Adipose tissue (tissue), 3 donors: ENCODE measurements around the gene TMEM106C. TPM values are rescaled to one million over a fixed set of nuclear protein-coding genes. Genes with fewer than 3 reads are reported as not detected.

ENCODE experiments used
- H3K27ac ChIP-seq: one replicate; pipeline ENCODE4 v1.5.1; 2013; ENCODE audit warnings: low read depth, low read length
- WGBS, 3 donors: extraction: QIAGEN DNeasy Blood & Tissue Kit; methylation state at CpG; one replicate each; pipeline ENCODE4 v1.1.7; 2013; 5-methylcytosine and 5-hydroxymethylcytosine counted together
- polyA plus RNA-seq, 3 donors: library from polyadenylated mRNA; stranded (reverse); fragments of 200-250 nt; gene quantifications; one replicate each; pipeline ENCODE4 v1.2.3, GENCODE V29; 2013
- donor health status: healthy with polysubstance abuse.
- donor health status: Bipolar disorder and iron deficiency.
- donor health status: healthy.

TMEM106C gene
- polyA plus RNA-seq, 3 donors, result 21.9 to 52.5 (median 37.9) TPM

- 1 to 2% (median 1%) methylated on average over 62 to 83 of the region's 83 CpGs for WGBS, 3 donors
- H3K27ac ChIP-seq, result no peak within 1 kb of the TSS
These were observed 40.9 kb downstream of the TMEM106C start, which contains the start of gene COL2A1 for GRCh38 chr12:48004053-48004941. Gene COL2A1, minus strand, starts transcription at chr12:48004476. Its CDS starts 155 bp downstream, at chr12:48004321.

- 44 to 57% (median 47%) methylated on average over 26 to 30 of the region's 30 CpGs for WGBS, 3 donors
- no peak overlapping the region for H3K27ac ChIP-seq
These were observed 41.8 kb downstream of the TMEM106C start for GRCh38 chr12:48005001-48005749.

GRCh38 chr12:48005750-48006021, 42.3 kb downstream of the TMEM106C start:
- H3K27ac ChIP-seq, result no peak overlapping the region

- H3K27ac ChIP-seq, result no peak overlapping the region
- WGBS, 3 donors, result 77 to 93% (median 92%) methylated on average over 4 of the region's 4 CpGs
These were observed 43.8 kb downstream of the TMEM106C start for GRCh38 chr12:48007206-48007605.

- WGBS, 3 donors, result 62 to 73% (median 68%) methylated on average over 2 of the region's 2 CpGs
These were observed 45.0 kb downstream of the TMEM106C start for GRCh38 chr12:48008349-48008748.

GRCh38 chr12:48008950-48009349, 45.6 kb downstream of the TMEM106C start:
- 81 to 88% (median 84%) methylated on average over 4 of the region's 4 CpGs for WGBS, 3 donors
- H3K27ac ChIP-seq, result no peak overlapping the region

More at GRCh38 chr12:48008349-48008748, 45.0 kb downstream of the TMEM106C start:
- no peak overlapping the region for H3K27ac ChIP-seq

GRCh38 chr12:48009471-48009870, 46.1 kb downstream of the TMEM106C start:
- WGBS, 3 donors, result 42 to 74% (median 62%) methylated on average over 1 of the region's 1 CpG
- no peak overlapping the region for H3K27ac ChIP-seq

- WGBS, 3 donors, result 61 to 73% (median 66%) methylated on average over 7 of the region's 7 CpGs
These were observed 47.1 kb downstream of the TMEM106C start for GRCh38 chr12:48010366-48010970.

GRCh38 chr12:48012070-48012469, 48.7 kb downstream of the TMEM106C start:
- no peak overlapping the region for H3K27ac ChIP-seq
- 65 to 71% (median 68%) methylated on average over 8 of the region's 8 CpGs for WGBS, 3 donors

More at GRCh38 chr12:48010366-48010970, 47.1 kb downstream of the TMEM106C start:
- H3K27ac ChIP-seq, result no peak overlapping the region

GRCh38 chr12:48013287-48013686, 49.9 kb downstream of the TMEM106C start:
- 33 to 65% (median 61%) methylated on average over 2 of the region's 2 CpGs for WGBS, 3 donors
- no peak overlapping the region for H3K27ac ChIP-seq

- WGBS, 3 donors, result 48 to 52% (median 51%) methylated on average over 1 of the region's 1 CpG
- H3K27ac ChIP-seq, result no peak overlapping the region
These were observed 51.7 kb downstream of the TMEM106C start for GRCh38 chr12:48015129-48015528.

GRCh38 chr12:48015954-48016353, 52.6 kb downstream of the TMEM106C start:
- no peak overlapping the region for H3K27ac ChIP-seq
- 83 to 96% (median 90%) methylated on average over 5 to 7 of the region's 7 CpGs for WGBS, 3 donors

- no peak overlapping the region for H3K27ac ChIP-seq
These were observed 53.1 kb downstream of the TMEM106C start for GRCh38 chr12:48016373-48017020.

GRCh38 chr12:48017496-48017895, 54.1 kb downstream of the TMEM106C start:
- H3K27ac ChIP-seq, result no peak overlapping the region
- WGBS, 3 donors, result 77 to 84% (median 80%) methylated on average over 5 of the region's 5 CpGs

More at GRCh38 chr12:48016373-48017020, 53.1 kb downstream of the TMEM106C start:
- WGBS, 3 donors, result 72 to 77% (median 74%) methylated on average over 8 of the region's 8 CpGs

GRCh38 chr12:48017921-48018617, 54.7 kb downstream of the TMEM106C start:
- no peak overlapping the region for H3K27ac ChIP-seq

More at GRCh38 chr12:48017921-48018617, 54.7 kb downstream of the TMEM106C start:
- 71 to 84% (median 78%) methylated on average over 4 of the region's 4 CpGs for WGBS, 3 donors
